H9 (cell line): ENCODE results near the gene MYOCD. TPM values are rescaled to one million over a fixed set of nuclear protein-coding genes. Genes with fewer than 3 reads are reported as not detected.

Experiments used
- DNase-seq: peaks from one replicate; pipeline ENCODE4 v3.0.0-alpha.2; 2017
- H2AFZ ChIP-seq: one replicate; pipeline ENCODE4 v1.6.1; 2013; ENCODE audit warnings: mild to moderate bottlenecking, low read length, control low read depth, moderate library complexity
- H2AK5ac ChIP-seq: 2 replicates; pipeline ENCODE4 v1.6.1; 2013; ENCODE audit warnings: low read length, control low read depth, mixed read lengths; ENCODE audit not compliant: insufficient read length
- H2BK120ac ChIP-seq: one replicate; pipeline ENCODE4 v1.6.1; 2013; ENCODE audit warnings: low read depth, mild to moderate bottlenecking, low read length, control low read depth, inconsistent platforms; ENCODE audit not compliant: poor library complexity, severe bottlenecking
- H2BK12ac ChIP-seq: 2 replicates; pipeline ENCODE4 v1.6.1; 2013; ENCODE audit warnings: low read length, control low read depth, mixed read lengths, low read depth; ENCODE audit not compliant: insufficient read length
- H2BK15ac ChIP-seq: 2 replicates; pipeline ENCODE4 v1.6.1; 2013; ENCODE audit warnings: low read depth, low read length, control low read depth
- H2BK20ac ChIP-seq: one replicate; pipeline ENCODE4 v1.6.1; 2013; ENCODE audit warnings: low read depth, mild to moderate bottlenecking, low read length, control low read depth, inconsistent platforms; ENCODE audit not compliant: poor library complexity, severe bottlenecking
- H2BK5ac ChIP-seq: 2 replicates; pipeline ENCODE4 v1.6.1; 2013; ENCODE audit warnings: low read length, control low read depth, mixed read lengths; ENCODE audit not compliant: insufficient read length
- H3K14ac ChIP-seq: 2 replicates; pipeline ENCODE4 v1.6.1; 2013; ENCODE audit warnings: low read length, control low read depth; ENCODE audit not compliant: insufficient read depth
- H3K18ac ChIP-seq: 2 replicates; pipeline ENCODE4 v1.6.1; 2013; ENCODE audit warnings: low read depth, mild to moderate bottlenecking, mixed read lengths, low read length, control low read depth; ENCODE audit not compliant: insufficient read length
- H3K23ac ChIP-seq: 2 replicates; pipeline ENCODE4 v1.6.1; 2013; ENCODE audit warnings: low read length, control low read depth, mixed read lengths, low read depth; ENCODE audit not compliant: insufficient read length
- H3K23me2 ChIP-seq: 2 replicates; pipeline ENCODE4 v1.6.1; 2013; ENCODE audit warnings: low read depth, mild to moderate bottlenecking, mixed read lengths, low read length, control low read depth; ENCODE audit not compliant: insufficient read length, poor library complexity, severe bottlenecking
- H3K27ac ChIP-seq: 2 replicates; pipeline ENCODE4 v1.5.1; 2013; ENCODE audit warnings: low read length, control low read depth, mixed read lengths, low read depth; ENCODE audit not compliant: insufficient read length
- H3K27me3 ChIP-seq: 2 replicates; pipeline ENCODE4 v1.6.1; 2013; ENCODE audit warnings: low read length, control low read depth, inconsistent platforms; ENCODE audit not compliant: insufficient read depth
- H3K4ac ChIP-seq: 2 replicates; pipeline ENCODE4 v1.6.1; 2013; ENCODE audit warnings: low read depth, mild to moderate bottlenecking, control low read depth, inconsistent platforms, low read length, moderate library complexity
- H3K4me1 ChIP-seq: 2 replicates; pipeline ENCODE4 v1.6.1; 2013; ENCODE audit warnings: low read length, control low read depth, inconsistent platforms; ENCODE audit not compliant: insufficient read depth
- H3K4me2 ChIP-seq: 2 replicates; pipeline ENCODE4 v1.6.1; 2013; ENCODE audit warnings: low read length, control low read depth, mixed read lengths; ENCODE audit not compliant: insufficient read length, insufficient read depth
- H3K56ac ChIP-seq: 2 replicates; pipeline ENCODE4 v1.6.1; 2013; ENCODE audit warnings: low read depth, mild to moderate bottlenecking, mixed read lengths, low read length, control low read depth; ENCODE audit not compliant: insufficient read length
- H3K79me1 ChIP-seq: 2 replicates; pipeline ENCODE4 v1.6.1; 2013; ENCODE audit warnings: low read depth, mild to moderate bottlenecking, moderate library complexity, low read length, control low read depth, inconsistent platforms; ENCODE audit not compliant: insufficient read depth, poor library complexity, severe bottlenecking
- H3K79me2 ChIP-seq: 2 replicates; pipeline ENCODE4 v1.6.1; 2013; ENCODE audit warnings: low read length, control low read depth, inconsistent platforms; ENCODE audit not compliant: insufficient read depth
- H3K9ac ChIP-seq: 2 replicates; pipeline ENCODE4 v1.6.1; 2013; ENCODE audit warnings: low read length, control low read depth, mixed read lengths; ENCODE audit not compliant: insufficient read length; ENCODE audit errors: extremely low read depth
- H3K9me3 ChIP-seq: one replicate; pipeline ENCODE4 v1.6.1; 2013; ENCODE audit warnings: low read depth, low read length, inconsistent platforms; ENCODE audit not compliant: control insufficient read depth
- H3T11ph ChIP-seq: one replicate; pipeline ENCODE4 v1.6.1; 2013; ENCODE audit warnings: mild to moderate bottlenecking, low read length, control low read depth, inconsistent platforms
- H4K20me1 ChIP-seq: one replicate; pipeline ENCODE4 v1.6.1; 2013; ENCODE audit not compliant: control insufficient read depth, insufficient read length, insufficient read depth
- H4K5ac ChIP-seq: 2 replicates; pipeline ENCODE4 v1.6.1; 2013; ENCODE audit warnings: low read depth, mild to moderate bottlenecking, mixed read lengths, low read length, control low read depth; ENCODE audit not compliant: insufficient read length
- H4K8ac ChIP-seq: replicated peaks from 2 replicates; pipeline ENCODE4 v1.6.1; 2013; ENCODE audit warnings: low read length, control low read depth, mixed read lengths, low read depth; ENCODE audit not compliant: insufficient read length
- H4K91ac ChIP-seq: 2 replicates; pipeline ENCODE4 v1.6.1; 2013; ENCODE audit warnings: low read depth, mild to moderate bottlenecking, moderate library complexity, mixed read lengths, low read length, control low read depth; ENCODE audit not compliant: insufficient read length
- H3K27ac Mint-ChIP-seq, 3 experiments: 2 replicates in 2 of 3; 3 replicates in 1 of 3; pipeline ENCODE4 v1.8.0; 2020 to 2021; ENCODE audit warnings: mixed read lengths in 3 of 3, mild to moderate bottlenecking in 1 of 3, moderate library complexity in 1 of 3
- H3K27me3 Mint-ChIP-seq: 2 replicates; pipeline ENCODE4 v1.8.0; 2021; ENCODE audit warnings: low read depth, mild to moderate bottlenecking, moderate library complexity, mixed read lengths
- H3K36me3 Mint-ChIP-seq, 3 experiments: 2 replicates in 2 of 3; 3 replicates in 1 of 3; pipeline ENCODE4 v1.8.0; 2020 to 2021; ENCODE audit warnings: low read depth in 3 of 3, mixed read lengths in 3 of 3; ENCODE audit not compliant: insufficient read depth in 1 of 3
- H3K4me1 Mint-ChIP-seq, 2 experiments: 2 replicates each; pipeline ENCODE4 v1.8.0; 2020; ENCODE audit warnings: mixed read lengths in 2 of 2
- H3K4me3 Mint-ChIP-seq, 2 experiments: 2 replicates in 1 of 2; 3 replicates in 1 of 2; pipeline ENCODE4 v1.8.0; 2020 to 2021; ENCODE audit warnings: mild to moderate bottlenecking in 2 of 2, mixed read lengths in 2 of 2, moderate library complexity in 1 of 2
- H3K9me3 Mint-ChIP-seq, 2 experiments: 2 replicates in 1 of 2; 3 replicates in 1 of 2; pipeline ENCODE4 v1.8.0; 2020; ENCODE audit warnings: mild to moderate bottlenecking in 2 of 2, mixed read lengths in 2 of 2, moderate library complexity in 1 of 2
- CTCF ChIP-seq: fragments of 200-600 bp; sonication (generic); conservative IDR thresholded peaks from 3 replicates; pipeline ENCODE4 v1.8.0; 2021; ENCODE audit warnings: antibody characterized with exemption, mild to moderate bottlenecking
- WGBS: extraction: QIAGEN DNeasy Blood & Tissue Kit; methylation state at CpG from one replicate; pipeline ENCODE4 v1.1.7; 2013; ENCODE audit warnings: missing lambda C conversion rate, low lambda C conversion rate, mixed read lengths; ENCODE audit not compliant: insufficient read length; ENCODE audit errors: extremely low coverage; 5-methylcytosine and 5-hydroxymethylcytosine counted together
- total RNA-seq: library from RNA; stranded (reverse); gene quantifications from 2 replicates; pipeline ENCODE4 v1.2.1, GENCODE V29; 2021

The MYOCD gene
- total RNA-seq, 1 experiment from 2014 or later: 0.17 TPM

GRCh38 chr17:12735517-12735916 lies 69.8 kb downstream of the MYOCD start:
- no peak overlapping the region for H3T11ph ChIP-seq
- Mint-ChIP-seq H3K4me3 (no peak overlapping the region), H3K27me3 (no peaks in the 10 kb centered on the region), H3K9me3 (no peaks in the 10 kb centered on the region; a peak in 2 of 5 replicates), H3K4me1 (peaks cover 24 to 28% of the 10 kb centered on the region in 2 experiments), H3K27ac (no peak overlapping the region), H3K36me3 (no peaks in the 10 kb centered on the region)
- no peaks in the 10 kb centered on the region for H4K20me1 ChIP-seq
- DNase-seq: peak; percentile 5
- H3K56ac ChIP-seq: no peak overlapping the region
- no peak overlapping the region for H2BK20ac ChIP-seq
- no peaks in the 10 kb centered on the region for H3K79me2 ChIP-seq
- no peaks in the 10 kb centered on the region for H3K9me3 ChIP-seq
- H2BK12ac ChIP-seq: no peak overlapping the region
- H2AK5ac ChIP-seq: no peak overlapping the region
- no peak overlapping the region for H4K91ac ChIP-seq
- H2AFZ ChIP-seq: no peak overlapping the region
- peaks cover 1% of the 10 kb centered on the region; the same call in 1 of the 2 replicates for H3K4me1 ChIP-seq
- no peak overlapping the region for H3K23ac ChIP-seq
- no CpG with 5 or more reads among the region's 8 CpGs for WGBS
- H4K8ac ChIP-seq: no peak overlapping the region
- no peak overlapping the region for H2BK15ac ChIP-seq
- no peak overlapping the region for H3K14ac ChIP-seq
- no peak overlapping the region for H2BK120ac ChIP-seq
- no peak overlapping the region for H3K18ac ChIP-seq
- H3K4me2 ChIP-seq: no peak overlapping the region
- H4K5ac ChIP-seq: no peak overlapping the region
- H3K79me1 ChIP-seq: no peaks in the 10 kb centered on the region
- H3K9ac ChIP-seq: no peak overlapping the region
- TF ChIP-seq CTCF: no peak
- H3K27me3 ChIP-seq: no peaks in the 10 kb centered on the region
- H3K23me2 ChIP-seq: no peaks in the 10 kb centered on the region
- H2BK5ac ChIP-seq: no peak overlapping the region
- no peak overlapping the region for H3K4ac ChIP-seq
- no peak overlapping the region for H3K27ac ChIP-seq
